Measurements from ENCODE around the gene SPRR1A.
"Not testable (repeated sequence)": the region's sequence is repeated elsewhere in the genome, so short reads cannot be mapped to it uniquely, and the experiment has no call there.

Gene SPRR1A

DNA sequence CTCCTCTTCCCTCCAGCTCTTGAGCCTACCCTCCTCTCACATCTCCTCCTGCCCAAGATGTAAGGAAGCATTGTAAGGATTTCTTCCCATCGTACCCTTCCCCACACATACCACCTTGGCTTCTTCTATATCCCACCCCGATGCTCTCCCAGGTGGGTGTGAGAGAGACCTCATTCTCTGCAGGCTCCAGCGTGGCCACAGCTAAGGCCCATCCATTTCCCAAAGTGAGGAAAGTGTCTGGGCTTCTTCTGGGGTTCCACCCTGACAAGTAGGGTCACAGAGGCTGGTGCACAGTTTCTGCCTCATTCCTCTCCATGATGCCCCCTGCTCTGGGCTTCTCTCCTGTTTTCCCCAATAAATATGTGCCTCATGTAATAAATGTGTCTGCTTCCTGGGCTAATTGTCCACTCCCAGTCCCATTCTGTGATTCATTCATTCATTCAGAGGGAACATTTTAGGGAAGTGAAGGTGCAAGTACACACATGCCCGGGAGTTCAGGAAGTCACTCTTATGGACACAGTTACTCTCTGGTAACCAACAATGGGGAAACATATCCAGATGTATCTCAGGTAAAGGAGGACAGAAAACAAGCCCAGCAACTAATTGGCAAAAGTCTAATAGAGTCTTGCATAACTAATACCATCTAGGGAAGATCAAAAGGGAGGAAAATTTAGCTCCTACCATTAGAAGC lies 11.5 kb upstream of the SPRR1A start:
- DNase-seq (ENCODE audit: low read depth in 2 of 2) = no peak

DNA sequence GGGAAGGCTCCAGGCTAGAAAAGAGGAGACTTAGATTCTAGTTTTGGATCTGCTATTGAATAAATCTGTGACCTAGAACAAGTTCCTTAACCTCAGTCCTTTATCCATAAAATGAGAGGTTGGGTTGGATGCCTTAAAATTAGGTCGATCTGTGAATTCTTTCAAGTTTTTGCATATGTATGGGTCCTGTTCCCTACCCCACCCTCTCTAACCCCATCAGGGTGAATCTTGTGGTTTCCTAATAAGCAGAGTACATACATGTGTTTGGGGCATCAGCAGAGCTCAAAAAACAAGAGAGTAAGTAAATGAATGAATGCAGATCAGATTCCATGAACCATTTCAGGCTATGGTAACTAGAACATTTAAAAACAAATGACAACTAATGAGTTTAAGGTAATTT lies 7.2 kb upstream of the SPRR1A start:
- no peak for DNase-seq (ENCODE audit: low read depth in 2 of 2)

DNA sequence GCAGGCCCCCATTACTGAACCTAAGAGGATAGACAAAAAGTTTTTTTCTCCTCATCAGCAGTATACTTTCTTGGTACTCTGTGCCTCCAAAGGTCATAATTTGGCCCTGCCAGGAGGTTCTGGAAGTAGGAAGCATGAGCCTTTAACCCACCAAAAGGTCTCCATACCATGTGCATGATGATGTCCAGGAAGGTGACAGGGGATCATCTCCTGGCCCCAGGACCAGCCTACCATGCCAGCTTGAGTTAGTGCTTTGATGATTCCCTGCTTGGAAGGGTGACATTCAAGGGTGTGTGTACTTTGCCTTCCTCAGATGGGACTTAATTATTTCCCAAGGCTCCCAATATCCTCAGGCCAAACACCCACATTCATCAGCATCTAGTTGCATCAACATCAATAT lies 6.3 kb upstream of the SPRR1A start:
- DNase-seq (ENCODE audit: low read depth in 2 of 2) = no peak

DNA sequence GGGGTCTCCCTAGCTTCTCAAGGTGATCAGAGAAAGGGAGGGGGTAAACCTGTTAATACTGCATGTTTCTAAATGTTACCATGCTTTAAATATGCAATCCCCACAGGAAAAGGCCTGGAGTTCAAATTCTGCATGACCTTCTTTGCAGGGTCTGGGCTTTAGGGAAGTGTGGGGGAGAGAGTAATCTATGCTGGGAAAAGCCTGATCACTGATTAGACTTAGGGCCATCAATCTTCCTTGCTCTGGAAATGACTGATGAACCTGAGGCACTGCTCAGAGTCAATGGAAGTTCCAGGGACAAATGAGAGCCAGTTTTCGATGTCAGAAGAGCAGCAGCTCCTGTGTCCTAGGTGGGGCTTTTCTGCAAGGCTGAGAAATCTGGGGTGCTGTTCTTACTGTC lies 3.2 kb upstream of the SPRR1A start:
- DNase-seq (ENCODE audit: low read depth in 2 of 2) = no peak

DNA sequence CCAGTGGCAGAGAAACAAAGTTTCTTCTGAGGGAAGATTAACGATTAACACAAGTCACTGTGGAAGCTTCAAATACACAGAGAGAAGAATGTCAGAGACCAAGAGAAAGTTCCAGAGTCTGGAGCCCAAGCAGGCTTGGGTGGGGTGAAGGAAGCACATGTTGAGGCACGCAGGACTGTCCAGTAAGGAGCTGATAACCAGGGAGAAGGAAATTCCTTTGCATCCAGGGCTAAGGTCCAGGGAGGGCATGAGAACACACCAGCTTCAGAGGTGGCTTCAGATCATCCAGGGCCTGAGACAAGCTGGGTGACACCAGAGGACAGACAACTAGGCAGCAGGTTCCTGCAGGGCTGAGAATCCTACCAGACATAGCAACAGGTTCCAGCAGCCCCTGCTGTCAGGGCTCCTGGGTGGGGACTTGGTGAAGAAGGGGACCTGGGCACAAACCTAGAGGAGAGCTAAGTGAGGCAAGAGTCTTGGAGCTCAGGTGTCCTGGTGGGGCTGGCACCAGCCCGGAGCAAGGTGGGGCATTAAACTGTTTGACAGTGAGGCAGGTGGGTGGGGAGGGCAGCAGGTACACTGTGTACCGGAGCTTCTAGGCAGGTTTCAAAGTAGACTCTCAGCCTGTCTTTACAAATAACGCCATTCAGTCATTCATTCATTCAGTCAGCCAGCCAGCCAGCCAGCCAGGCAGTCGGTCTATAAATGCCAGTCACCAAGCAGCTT lies 2.6 kb upstream of the SPRR1A start:
- no peak for DNase-seq (ENCODE audit: low read depth in 2 of 2)

DNA sequence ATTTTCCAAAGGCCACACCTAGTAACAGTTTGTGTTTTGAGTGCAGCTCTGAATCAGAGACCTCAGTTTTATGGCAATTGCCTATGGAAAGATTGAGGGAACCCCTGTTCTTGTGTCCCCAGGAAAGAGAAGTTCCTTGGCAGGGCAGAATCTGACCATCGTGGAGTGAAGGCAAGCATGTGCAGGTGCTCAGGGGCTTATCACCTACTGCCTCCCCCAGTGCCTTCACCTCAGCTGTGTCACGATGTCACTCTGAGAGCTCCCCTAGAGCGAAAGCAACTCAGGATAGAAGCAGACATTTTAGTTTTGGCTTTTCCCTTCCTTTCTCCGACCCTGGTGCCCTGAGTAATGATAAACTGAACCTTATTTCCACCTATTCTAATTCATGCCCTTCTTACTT lies 1.8 kb upstream of the SPRR1A start:
- DNase-seq (ENCODE audit: low read depth in 2 of 2) = no peak

DNA sequence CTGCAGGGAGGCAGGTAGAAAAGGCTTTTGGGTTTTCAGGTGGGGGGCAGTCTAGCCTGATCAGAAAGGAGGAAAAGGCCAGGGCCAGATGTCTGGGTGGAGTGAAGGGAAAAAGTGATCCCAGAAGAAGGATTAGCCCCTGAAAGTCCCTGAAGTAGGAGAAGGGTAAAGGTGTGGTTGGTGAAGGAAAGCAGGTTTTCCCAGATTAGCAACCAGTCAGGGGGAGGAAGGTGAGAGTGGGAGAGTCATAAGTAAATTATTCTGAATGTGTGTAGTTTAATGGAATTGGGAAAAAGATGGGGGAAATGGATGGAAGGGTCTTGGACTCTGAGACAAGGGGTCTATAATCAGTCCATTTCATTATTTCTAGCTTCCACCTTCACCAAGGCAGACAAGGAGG lies 647 bp upstream of the SPRR1A start:
- DNase-seq (ENCODE audit: low read depth in 2 of 2) = no peak

DNA sequence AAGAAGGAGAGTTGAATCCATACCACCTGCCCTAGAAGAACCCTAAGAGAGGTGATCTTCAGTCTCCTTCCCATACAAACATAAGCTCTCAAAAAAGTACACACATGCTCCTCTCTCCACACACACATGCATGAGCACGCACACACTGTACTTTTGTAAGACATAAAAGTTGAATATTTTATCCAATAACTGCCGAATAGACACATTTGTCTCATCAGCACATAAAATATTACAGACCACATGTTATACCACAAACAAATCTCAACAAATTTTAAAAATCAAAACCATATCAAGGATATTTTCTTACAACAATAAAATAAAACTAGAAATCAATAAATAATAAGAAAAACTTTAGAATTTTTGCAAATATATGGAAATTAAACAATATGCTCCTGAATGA lies 2.7 kb downstream of the SPRR1A start:
- no peak for DNase-seq (ENCODE audit: low read depth in 2 of 2)

DNA sequence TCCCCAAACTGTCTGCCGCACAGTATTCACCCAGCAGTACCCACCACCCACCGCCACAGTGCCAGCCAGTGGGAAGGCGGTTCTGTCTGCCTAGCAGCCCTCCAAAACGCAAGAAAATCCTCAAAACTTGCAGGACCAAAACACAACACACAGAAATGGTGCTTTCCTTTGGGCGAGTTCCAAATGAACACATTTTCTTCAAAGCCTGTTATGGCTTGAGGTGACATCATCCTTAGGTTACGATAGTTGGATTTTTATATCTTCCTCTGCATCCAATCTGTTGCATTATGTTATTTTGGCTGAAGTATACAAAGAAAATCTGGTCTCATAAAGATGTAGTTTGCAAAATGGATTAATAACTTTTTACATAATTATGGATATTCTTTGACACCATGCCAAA lies 9.3 kb downstream of the SPRR1A start:
- no peak for DNase-seq (ENCODE audit: low read depth in 2 of 2)

DNA sequence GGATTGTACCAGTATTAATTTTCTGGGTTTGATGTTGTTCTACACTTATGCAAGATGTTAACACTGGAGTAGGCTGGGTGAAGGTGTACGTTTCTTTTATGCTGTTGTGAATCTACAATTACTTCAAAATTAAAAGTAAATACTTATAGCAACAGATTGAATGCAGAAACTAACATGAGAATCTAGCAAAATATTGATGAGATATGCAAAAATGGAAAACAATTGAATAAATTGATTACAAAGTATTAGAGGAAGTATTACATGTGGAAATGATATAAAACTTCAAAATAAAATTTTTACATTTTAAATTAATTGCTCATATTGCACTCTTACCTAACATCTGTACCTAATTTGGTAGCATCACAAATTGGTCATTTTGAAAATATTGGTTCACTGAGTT lies 12.0 kb downstream of the SPRR1A start:
- DNase-seq (ENCODE audit: low read depth in 2 of 2) = no peak

DNA sequence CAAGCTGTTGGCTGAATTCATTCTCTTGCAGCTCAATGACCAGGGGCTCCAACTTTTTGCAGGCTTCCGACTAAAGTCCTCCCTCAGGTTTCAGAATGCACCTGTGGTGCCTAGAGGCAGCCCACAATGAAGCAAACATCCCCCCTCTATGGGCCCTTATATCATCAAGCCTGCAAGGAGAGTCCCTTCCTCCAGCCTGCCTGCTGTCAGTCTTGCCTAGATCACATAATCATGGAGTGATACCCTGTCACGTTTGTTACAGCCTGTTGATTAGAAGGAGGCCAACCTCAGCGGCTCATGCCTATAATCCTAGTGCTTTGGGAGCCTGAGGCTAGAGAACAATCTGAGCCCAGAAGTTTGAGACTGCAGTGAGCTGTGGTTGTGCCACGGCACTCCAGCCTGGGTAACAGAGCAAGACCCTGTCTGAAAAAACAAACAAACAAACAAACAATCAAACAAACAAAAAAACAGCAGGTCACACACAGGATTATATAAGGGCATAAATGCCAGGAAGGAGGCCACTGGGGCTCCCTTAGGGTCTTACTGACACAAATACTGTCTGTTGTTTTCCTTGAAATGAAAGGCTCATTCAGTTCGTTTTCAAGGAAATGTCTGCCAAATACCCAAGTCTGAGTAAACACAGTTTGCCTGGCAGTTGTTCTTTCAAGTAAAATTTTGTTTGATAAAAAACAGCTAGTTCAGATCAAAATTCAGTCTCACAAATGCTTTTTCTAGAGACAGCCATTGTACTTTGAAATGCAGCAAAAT lies 12.9 kb downstream of the SPRR1A start:
- no peak for DNase-seq (ENCODE audit: low read depth in 2 of 2)

DNA sequence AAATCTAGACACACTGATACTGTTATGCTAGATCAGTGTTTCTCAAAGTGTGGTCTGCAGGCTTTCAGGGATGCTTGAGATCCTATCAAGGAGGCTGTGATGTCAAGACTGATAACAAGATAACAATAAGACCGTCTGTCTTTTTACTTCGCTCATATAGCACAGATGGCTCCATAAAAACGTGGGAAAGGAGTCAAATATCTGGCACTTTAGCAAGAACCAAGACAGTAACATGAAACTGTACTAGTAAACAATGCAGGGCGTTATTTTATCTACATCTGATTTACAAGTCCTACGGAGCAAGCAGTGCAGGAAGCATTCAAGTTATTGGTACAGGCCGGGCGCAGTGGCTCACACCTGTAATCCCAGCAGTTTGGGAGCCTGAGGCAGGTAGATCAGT lies 14.0 kb downstream of the SPRR1A start:
- no peak for DNase-seq (ENCODE audit: low read depth in 2 of 2)

DNA sequence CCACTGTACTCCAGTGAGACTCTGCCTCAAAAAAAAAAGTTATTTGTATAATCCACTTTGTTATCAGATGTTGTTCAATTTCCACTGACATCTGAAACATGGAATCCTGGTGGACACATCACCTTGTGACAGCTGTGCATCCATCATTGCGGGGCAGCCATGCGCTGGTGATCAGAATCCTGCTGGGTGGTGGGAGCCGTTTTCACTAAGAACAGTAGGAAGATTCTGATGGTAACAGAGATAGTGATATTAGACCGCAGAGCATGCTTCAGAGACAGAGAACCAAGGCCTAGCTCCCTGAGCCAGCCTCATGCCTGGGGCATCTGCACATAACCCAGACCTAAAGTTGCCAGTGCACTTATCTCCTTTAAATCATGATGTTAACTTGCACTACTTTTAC lies 14.6 kb downstream of the SPRR1A start:
- DNase-seq (ENCODE audit: low read depth in 2 of 2) = no peak

DNA sequence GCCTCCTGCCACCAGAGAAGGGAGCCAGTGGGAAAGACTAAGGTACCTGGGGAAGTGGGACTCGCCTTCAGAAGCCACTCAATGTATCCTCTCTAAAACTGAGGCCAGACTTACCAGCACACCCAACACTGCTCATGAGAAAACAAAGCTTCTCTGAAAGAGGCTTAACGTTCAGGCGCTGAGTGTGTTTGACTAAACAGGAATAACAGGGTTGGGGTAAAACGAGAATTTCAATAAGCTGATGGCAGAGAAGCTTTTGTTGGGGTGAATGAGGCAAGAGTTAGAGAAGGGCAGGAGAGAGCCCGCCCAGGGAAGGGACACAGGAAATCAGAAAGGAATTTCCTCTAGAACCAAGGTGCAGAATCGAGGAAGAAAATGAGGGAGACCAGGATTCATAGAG lies 15.9 kb downstream of the SPRR1A start:
- DNase-seq (ENCODE audit: low read depth in 2 of 2) = no peak

DNA sequence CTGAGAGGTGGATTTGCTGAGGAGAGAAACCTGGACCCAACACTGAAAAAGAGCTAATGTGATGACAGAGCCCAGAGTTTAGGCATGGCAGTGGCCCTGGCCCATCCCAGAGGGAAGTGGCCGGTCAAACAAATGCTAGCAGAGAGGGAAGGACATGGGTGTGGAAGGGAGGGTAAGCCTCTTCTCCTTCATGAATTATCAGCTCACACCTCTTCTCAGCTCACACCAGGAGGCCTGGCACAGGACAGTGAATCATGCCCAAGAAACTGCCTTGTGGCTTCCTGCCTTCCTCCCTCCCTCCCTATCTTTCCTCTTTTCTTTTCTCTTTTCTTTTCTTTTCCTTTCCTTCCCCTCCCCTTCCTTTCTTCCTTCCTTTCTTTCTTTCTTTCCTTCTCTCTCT lies 16.4 kb downstream of the SPRR1A start:
- DNase-seq (ENCODE audit: low read depth in 2 of 2) = no peak

DNA sequence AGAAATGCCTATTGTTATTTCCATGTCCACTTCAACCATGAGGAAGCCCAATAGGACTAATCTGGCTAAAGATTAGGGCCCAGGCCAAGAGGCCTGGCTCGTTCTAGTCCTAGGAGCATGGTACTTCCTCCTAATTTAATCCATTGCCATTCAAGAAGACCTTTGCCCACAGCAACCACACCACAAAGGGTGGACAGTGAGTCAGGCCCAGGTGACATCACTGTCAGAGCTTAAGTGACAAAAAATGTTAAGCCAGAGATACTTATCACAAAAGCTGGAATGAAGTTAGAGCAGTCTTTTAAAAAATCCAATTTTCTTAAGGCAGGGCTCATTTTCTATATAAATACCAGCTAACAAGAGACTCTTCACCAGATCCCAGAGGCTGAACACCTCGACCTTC lies 17.5 kb downstream of the SPRR1A start, which contains the start of gene SPRR3:
TSS of gene SPRR3 (plus strand) at position 368 of the 400 bp plus-strand sequence. CDS start 1,272 bp downstream, outside the sequence.
- DNase-seq (ENCODE audit: low read depth in 2 of 2) = no peak

DNA sequence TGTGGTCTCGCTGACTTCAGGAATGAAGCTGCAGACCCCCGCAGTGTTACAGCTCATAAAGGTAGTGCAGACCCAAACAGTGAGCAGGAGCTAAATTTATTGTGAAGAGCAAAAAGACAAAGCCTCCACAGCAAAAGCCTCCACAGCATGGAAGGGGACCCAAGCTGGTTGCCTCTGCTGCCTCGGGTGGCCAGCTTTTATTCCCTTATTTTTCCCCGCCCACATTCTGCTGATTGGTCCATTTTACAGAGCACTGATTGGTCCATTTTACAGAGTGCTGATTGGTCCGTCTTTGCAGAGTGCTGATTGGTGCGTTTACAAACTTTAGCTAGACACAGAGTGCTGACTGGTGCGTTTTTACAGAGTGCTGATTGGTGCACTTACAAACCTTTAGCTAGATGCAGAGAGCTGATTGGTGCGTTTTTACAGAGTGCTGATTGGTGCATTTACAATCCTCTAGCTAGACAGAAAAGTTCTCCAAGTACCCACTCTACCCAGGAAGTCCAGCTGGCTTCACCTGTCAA lies 27.4 kb downstream of the SPRR1A start:
- DNase-seq (ENCODE audit: low read depth in 2 of 2) = not testable (repeated sequence)

DNA sequence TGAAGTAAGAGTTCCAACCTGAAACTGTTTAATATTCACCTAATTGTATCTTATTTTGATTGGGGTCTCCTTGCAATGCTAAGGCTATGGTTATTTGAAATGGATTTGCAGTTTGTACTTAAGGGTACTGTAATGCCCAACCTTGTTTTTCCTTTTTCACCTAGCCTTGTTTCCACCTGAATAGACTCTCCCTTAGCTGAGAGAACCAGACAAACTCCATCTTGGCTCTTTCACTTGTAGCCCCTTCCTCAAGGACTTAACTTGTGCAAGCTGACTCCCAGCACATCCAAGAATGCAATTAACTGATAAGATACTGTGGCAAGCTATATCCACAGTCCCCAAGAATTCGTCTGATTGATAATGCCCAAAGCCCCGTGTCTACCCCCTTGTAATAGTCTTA lies 37.9 kb downstream of the SPRR1A start:
- DNase-seq (ENCODE audit: low read depth in 2 of 2) = not testable (repeated sequence)

DNA sequence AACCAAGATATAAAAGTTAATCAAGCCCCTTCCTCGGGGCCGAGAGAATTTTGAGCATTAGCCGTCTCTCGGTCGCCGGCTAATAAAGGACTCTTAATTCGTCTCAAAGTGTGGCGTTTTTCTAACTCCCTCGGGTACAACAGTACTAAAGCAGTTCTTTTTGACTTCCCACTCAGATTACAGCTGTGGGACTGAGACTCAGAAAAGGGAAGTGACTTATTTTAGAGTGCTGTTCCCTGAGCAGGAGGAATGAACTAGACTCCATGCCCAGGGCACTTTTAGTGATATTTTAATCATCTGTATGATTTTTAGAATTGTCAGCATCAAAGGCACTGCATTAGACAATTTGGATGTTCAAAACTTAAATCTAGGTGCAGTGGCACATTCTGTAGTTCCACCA lies 38.5 kb downstream of the SPRR1A start:
- DNase-seq (ENCODE audit: low read depth in 2 of 2) = not testable (repeated sequence)

DNA sequence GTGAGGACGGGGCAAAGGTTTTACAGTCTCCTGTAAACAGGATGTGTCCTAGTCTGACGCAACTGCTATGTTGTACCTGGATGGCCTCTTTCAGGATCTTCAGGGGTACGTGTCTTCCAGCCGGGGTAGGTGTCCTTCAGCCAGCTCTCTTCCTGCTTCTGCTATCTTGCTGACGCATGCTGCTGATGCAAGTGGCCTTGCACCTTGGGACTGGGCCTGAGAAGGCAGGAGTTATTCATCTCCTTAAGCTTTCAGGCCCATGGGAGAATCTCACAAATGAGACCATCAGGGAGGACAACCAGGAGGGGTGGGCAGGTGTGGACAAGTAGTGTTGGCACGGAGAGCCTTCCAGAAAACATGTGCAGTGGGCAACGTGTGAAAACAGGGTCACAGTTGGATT lies 39.2 kb downstream of the SPRR1A start:
- DNase-seq (ENCODE audit: low read depth in 2 of 2) = no peak

DNA sequence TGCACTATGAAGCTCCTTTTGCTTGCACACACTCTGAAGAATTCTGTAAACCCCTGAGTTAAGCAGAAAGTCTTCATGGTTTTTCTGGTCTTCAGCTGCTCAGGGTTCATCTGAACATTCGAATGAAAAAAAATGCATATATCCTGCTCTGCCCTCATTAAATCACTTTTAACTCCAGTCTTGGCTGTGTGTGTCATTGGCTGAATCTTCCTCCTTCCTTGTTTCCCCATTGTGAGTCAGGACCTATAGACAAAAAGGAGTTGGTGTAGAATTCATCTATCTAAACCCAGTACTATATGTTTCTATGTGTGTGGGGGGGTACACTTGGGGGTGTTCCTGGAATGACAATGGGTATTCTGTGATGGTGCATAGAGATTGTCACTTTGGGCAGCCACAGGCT lies 40.5 kb downstream of the SPRR1A start:
- no peak for DNase-seq (ENCODE audit: low read depth in 2 of 2)

DNA sequence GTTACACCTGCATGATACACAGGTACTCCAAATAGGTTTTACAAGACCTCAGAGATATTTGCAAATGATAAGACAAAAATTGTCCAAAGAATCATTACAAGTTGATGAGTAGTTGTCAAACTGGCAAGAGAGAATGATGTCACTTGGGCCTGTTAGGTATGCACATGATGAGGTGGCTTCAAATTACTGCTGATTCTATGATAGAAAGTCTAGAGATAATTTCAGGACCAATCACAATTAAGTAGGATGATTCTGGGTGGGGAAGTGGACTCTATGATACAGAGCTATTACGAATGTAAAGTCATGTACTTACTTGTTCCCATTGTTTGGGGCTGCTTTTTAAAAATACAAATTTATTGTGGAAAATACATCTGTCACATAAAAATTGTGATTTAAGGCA lies 41.9 kb downstream of the SPRR1A start:
- no peak for DNase-seq (ENCODE audit: low read depth in 2 of 2)

DNA sequence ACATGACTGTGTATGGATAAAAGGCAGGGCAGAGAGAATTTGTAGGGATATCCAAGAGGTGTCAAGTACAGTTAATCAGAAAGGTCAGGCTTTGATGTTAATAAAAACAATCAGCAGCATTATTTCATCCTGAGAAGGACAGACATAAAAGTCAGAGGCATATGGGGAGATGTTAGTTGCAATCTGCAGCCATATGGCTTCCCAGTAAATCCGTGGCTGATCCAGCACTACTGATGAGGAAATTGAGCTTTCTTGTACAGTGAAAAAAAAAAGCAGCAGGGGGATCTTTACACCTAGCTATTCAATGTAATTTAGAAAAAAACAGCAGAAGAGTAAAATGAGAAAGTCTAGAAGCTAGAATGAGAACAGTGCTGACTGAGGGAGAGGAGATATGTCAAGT lies 44.9 kb downstream of the SPRR1A start:
- no peak for DNase-seq (ENCODE audit: low read depth in 2 of 2)
